ENCODE measurements around the gene UROD.
A peak's percentile ranks its signal among the peaks of the same experiment; 100 is the strongest.
"Not testable (repeated sequence)": the region's sequence is repeated elsewhere in the genome, so short reads cannot be mapped to it uniquely, and the experiment has no call there.

Gene UROD

GRCh38 chr1:45011837-45012638 is at the start of gene UROD:
TSS of gene UROD (plus strand) at chr1:45012254. CDS start at chr1:45012266, 12 bp downstream.
- TF ChIP-seq CTCF (IDR thresholded peaks at IDR 0.05; ENCODE audit: extremely low read depth, missing control alignments), result no peak
- DNase-seq (ENCODE audit: low spot score), result peak; percentile 94

GRCh38 chr1:44962729-44963128 is 49.3 kb upstream of the UROD start:
- TF ChIP-seq CTCF (IDR thresholded peaks at IDR 0.05; ENCODE audit: extremely low read depth, missing control alignments), result no peak
- no peak for DNase-seq (ENCODE audit: low spot score)

GRCh38 chr1:44964396-44964795 is 47.7 kb upstream of the UROD start:
- no peak for DNase-seq (ENCODE audit: low spot score)
- no peak for TF ChIP-seq CTCF (IDR thresholded peaks at IDR 0.05; ENCODE audit: extremely low read depth, missing control alignments)

- no peak for TF ChIP-seq CTCF (IDR thresholded peaks at IDR 0.05; ENCODE audit: extremely low read depth, missing control alignments)
- no peak for DNase-seq (ENCODE audit: low spot score)
These were observed 41.7 kb upstream of the UROD start for GRCh38 chr1:44970317-44970716.

- DNase-seq (ENCODE audit: low spot score), result no peak
- no peak for TF ChIP-seq CTCF (IDR thresholded peaks at IDR 0.05; ENCODE audit: extremely low read depth, missing control alignments)
These were observed 38.4 kb upstream of the UROD start for GRCh38 chr1:44973645-44974044.

GRCh38 chr1:44976252-44976651 is 35.8 kb upstream of the UROD start:
- TF ChIP-seq CTCF (IDR thresholded peaks at IDR 0.05; ENCODE audit: extremely low read depth, missing control alignments), result no peak
- DNase-seq (ENCODE audit: low spot score), result no peak

- DNase-seq (ENCODE audit: low spot score), result not testable (repeated sequence)
These were observed 34.7 kb upstream of the UROD start for GRCh38 chr1:44977372-44977771.
